Activated naive CD8-positive, alpha-beta T cell treated with anti-CD3 and anti-CD28 coated beads for 36 hours (primary cell): Measurements from ENCODE around the gene PCYT2. TPM values are rescaled to one million over a fixed set of nuclear protein-coding genes. Genes with fewer than 3 reads are reported as not detected.

Experiments
- DNase-seq: peaks from one replicate; pipeline ENCODE4 v3.0.0; 2021
- H3K27ac Mint-ChIP-seq: one replicate; pipeline ENCODE4 v1.8.0; 2022; ENCODE audit warnings: mild to moderate bottlenecking, moderate library complexity, mixed read lengths
- H3K27me3 Mint-ChIP-seq: one replicate; pipeline ENCODE4 v1.8.0; 2022; ENCODE audit warnings: mild to moderate bottlenecking, mixed read lengths
- H3K36me3 Mint-ChIP-seq: one replicate; pipeline ENCODE4 v1.8.0; 2021; ENCODE audit warnings: mild to moderate bottlenecking, mixed read lengths
- H3K4me1 Mint-ChIP-seq: one replicate; pipeline ENCODE4 v1.8.0; 2021; ENCODE audit warnings: mixed read lengths
- H3K4me3 Mint-ChIP-seq: one replicate; pipeline ENCODE4 v1.8.0; 2022; ENCODE audit warnings: mild to moderate bottlenecking, moderate library complexity, mixed read lengths
- H3K9me3 Mint-ChIP-seq: one replicate; pipeline ENCODE4 v1.8.0; 2022; ENCODE audit warnings: mixed read lengths
- total RNA-seq, 2 experiments: library from RNA; stranded (reverse); gene quantifications; one replicate each; pipeline ENCODE4 v1.2.3, GENCODE V29; 2021

The PCYT2 gene
- total RNA-seq, 2 experiments from 2014 or later, result 20.8 to 21.4 TPM

DNA sequence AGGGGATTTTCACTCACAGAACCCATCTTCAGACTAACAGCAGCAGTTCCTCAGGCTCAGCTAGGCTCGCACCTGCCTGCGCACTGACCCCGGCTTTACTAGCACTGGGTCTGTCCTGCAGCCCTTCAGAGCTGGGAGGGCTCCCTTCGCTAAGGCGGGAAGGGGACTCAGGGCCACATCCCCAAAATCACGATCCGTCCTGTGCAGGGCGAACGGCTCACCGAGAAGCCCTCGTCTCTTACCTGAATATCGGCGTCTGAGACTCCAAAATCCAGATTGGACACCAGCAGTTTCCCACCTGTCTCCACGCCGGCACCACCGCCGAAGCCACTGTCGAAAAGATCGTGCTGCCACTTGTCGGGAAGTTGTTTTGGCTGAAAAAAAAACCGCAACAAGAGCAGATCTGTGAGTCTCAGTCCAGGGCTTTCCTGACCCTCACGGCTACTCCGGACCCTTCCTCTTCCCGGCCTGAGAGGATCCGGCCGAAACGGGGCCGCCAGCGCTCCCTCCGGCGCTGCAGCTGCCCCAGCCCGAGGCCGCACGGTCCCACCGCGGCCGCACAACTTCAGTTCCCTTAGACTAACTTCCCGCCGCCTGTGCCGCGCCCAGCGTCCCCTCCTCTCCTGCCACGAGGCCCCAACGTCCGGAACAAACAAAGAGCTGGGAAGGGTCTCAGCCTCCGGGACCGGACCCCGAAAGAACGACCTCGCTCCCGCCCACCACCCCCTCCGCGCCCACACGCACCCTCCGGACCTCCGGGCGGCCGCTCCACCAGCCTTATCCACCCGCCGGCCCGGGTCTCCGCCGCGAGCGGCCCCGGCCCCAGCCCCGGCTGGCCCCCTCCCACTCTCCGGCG is 20.5 kb downstream of the PCYT2 start:
- DNase-seq, result peak; percentile 28
- Mint-ChIP-seq H3K27me3 (no peaks in the 10 kb centered on the region), H3K4me1 (peaks cover 19% of the 10 kb centered on the region), H3K27ac (peak overlapping the region; percentile 93), H3K4me3 (peak overlapping the region; percentile 88), H3K36me3 (peaks cover 46% of the 10 kb centered on the region), H3K9me3 (no peaks in the 10 kb centered on the region)

DNA sequence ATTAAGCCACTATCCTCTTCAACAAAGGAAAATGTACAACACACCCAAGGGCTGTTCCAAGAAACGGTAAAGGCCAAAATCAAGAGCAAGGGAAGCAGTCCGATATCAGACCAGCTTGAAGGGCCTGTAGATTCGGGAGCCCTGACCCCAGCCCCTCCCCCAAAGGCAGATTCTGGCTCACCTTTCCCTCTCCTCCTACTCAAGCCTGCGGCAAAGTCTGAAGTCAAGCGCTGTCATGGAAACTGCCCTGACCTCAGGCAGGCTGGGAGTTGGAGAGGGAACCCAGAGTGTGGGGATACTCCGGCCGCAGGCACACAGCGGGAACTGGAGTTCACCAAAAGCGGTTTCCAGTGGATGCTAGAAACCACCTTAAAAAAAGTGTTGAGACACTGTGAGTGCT is 21.6 kb downstream of the PCYT2 start:
- Mint-ChIP-seq H3K27me3 (no peaks in the 10 kb centered on the region), H3K4me3 (peak overlapping the region; percentile 88), H3K27ac (peak overlapping the region; percentile 60), H3K36me3 (peaks cover 53% of the 10 kb centered on the region), H3K4me1 (peaks cover 19% of the 10 kb centered on the region), H3K9me3 (no peaks in the 10 kb centered on the region)
- DNase-seq, result no peak

GRCh38 chr17:81888988-81889595 is 22.1 kb downstream of the PCYT2 start:
- Mint-ChIP-seq H3K27ac (peak overlapping the region; percentile 68), H3K9me3 (no peaks in the 10 kb centered on the region), H3K4me3 (peak overlapping the region; percentile 88), H3K4me1 (peaks cover 19% of the 10 kb centered on the region), H3K36me3 (peaks cover 53% of the 10 kb centered on the region), H3K27me3 (no peaks in the 10 kb centered on the region)
- DNase-seq, result no peak

DNA sequence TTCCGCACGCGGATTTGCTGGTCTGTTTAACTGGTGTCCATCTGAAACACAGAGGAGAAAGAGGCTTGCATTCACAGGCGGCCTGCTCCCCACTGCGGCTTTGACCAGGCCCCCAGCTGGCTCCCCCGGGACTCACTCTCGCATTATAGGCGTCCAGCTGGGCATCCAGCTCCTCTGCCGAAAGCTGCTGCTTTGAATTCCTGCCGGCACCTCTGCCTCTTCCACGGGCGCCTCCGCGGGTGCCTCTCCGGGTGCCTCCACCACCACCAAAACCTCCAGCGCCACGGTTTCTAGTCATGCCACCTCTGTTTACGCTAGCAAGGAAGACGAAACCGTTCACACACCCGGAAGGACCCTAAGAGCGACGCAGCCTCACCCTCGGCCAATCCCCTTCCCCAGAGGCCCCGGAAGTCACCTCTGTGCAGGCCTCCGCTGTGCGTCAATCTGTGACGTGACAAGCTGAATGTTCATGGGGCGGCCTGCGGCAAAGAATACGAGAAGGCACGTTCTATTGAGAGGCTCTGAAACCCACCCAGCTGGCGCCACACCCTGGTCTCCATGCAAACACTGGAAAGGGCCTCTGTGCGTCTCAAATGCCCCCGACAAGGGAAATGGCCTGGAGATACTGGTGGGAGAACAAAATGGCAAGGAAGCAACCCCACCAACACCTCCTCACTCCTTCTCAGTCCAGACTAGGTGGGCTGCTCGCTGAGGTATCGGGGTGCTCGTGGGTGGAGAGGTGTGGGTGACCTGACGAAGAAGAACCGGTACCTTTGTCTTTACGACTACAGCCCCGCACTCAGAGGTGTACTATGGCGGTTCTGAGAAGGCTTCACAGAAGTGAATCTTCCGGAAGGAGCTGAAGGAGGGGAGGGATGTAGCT is 22.9 kb downstream of the PCYT2 start:
- H3K9me3 Mint-ChIP-seq, result no peaks in the 10 kb centered on the region
- H3K36me3 Mint-ChIP-seq, result peaks cover 53% of the 10 kb centered on the region
- no peak for DNase-seq
- H3K4me1 Mint-ChIP-seq, result peaks cover 18% of the 10 kb centered on the region
- H3K27me3 Mint-ChIP-seq, result no peaks in the 10 kb centered on the region
- H3K27ac Mint-ChIP-seq, result peak overlapping the region; percentile 70
- peak overlapping the region; percentile 88 for H3K4me3 Mint-ChIP-seq

DNA sequence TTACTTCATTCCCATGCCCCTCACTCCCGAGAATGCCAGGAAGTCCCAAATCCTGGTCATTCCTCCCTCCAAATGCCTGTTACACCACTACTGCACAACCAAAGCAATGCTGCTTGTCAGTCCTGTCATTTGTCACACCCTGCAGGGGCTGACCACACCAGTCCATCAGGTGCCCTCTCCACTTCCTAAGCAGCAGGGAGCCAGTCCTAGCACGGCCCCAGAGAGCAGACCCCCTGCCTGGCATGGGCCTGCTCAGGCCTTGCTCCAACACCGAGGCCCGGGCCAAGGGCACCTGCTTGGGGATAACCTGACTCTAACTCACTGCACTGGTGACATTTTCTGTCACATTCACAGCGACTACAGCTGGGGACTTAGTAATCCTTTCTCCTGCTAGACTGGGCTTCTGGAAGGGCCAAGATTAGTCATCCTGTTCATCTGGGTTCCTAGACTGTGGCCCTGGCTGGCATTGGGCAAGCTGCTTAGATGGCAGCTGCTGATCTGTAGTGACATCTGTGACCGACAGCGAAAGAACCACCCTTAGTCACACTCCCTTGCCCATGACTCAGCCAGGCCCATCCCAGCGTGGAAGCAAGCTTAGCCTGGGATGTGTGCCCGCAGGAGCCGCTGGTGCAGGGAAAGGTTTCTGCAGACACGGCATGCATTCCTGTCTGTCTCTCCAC is 25.2 kb downstream of the PCYT2 start:
- Mint-ChIP-seq H3K27ac (peak overlapping the region; percentile 46), H3K36me3 (peaks cover 63% of the 10 kb centered on the region), H3K4me3 (peak overlapping the region; percentile 14), H3K4me1 (peaks cover 13% of the 10 kb centered on the region), H3K27me3 (no peaks in the 10 kb centered on the region), H3K9me3 (no peaks in the 10 kb centered on the region)
- no peak for DNase-seq

DNA sequence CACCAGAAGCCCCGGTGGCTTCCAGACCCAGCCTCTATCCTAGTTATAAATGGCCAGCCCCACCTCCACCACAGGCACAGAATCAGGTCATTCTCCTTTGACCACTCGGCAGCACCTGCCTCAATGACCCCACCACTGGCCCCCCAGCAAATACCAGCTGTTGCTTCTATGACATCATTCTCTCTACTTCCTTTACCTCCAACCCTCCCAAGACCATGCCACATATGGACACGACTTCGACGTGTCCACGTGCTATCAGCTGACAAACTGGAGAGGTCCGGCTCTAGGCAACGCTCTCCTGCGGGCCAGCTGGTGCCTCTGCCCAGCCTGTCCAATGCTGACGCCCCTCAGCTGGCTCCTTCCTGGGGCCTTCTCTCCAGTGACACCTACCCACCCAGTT is 25.7 kb downstream of the PCYT2 start:
- no peaks in the 10 kb centered on the region for H3K9me3 Mint-ChIP-seq
- H3K36me3 Mint-ChIP-seq, result peaks cover 58% of the 10 kb centered on the region
- DNase-seq, result no peak
- H3K27ac Mint-ChIP-seq, result peak overlapping the region; percentile 46
- peak overlapping the region; percentile 14 for H3K4me3 Mint-ChIP-seq
- H3K4me1 Mint-ChIP-seq, result peaks cover 12% of the 10 kb centered on the region
- H3K27me3 Mint-ChIP-seq, result no peaks in the 10 kb centered on the region

DNA sequence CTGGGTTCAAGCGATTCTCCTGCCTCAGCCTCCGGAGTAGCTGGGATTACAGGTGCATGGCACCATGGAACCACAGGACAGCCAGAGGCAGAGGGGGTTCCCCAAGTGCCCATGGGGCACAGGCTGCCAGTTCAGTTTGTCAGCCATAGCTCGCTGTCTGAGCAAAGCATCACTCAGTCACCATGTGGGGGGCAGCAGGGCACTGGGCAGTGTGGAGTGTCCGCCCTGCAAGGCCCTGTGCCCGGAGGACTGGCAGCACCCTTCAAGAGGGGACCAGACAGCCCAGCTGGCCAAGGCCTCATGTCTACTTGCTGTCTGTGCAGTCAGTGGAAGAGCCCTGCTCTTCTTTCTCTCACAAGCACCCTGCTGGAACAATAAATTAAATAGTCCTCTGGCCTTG is 26.2 kb downstream of the PCYT2 start:
- Mint-ChIP-seq H3K27me3 (no peaks in the 10 kb centered on the region), H3K4me3 (no peak overlapping the region), H3K9me3 (no peaks in the 10 kb centered on the region), H3K27ac (no peak overlapping the region), H3K36me3 (peaks cover 53% of the 10 kb centered on the region), H3K4me1 (peaks cover 12% of the 10 kb centered on the region)
- DNase-seq, result no peak

DNA sequence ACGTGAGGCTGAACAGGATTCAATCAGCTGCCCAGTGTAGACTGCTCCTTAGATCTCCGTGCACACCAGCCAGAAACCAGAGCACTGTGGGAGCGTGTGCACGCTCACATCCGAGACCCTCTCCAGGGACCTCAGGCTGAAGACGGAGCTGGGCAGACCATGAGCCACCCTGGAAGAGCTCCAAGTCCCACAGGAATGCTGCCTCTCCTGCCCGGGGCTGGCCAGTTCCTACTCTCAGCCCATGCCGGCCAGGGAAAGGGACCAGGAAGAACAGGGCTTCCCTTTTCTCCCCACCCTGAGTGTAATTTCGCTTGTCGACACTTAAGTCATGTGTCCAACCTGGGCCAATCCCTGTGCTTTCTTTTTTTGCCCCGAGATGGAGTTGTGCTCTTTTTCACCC is 26.7 kb downstream of the PCYT2 start:
- no peak for DNase-seq
- H3K36me3 Mint-ChIP-seq, result peaks cover 52% of the 10 kb centered on the region
- H3K27ac Mint-ChIP-seq, result peak overlapping the region; percentile 29
- H3K27me3 Mint-ChIP-seq, result no peaks in the 10 kb centered on the region
- no peak overlapping the region for H3K4me3 Mint-ChIP-seq
- peaks cover 12% of the 10 kb centered on the region for H3K4me1 Mint-ChIP-seq
- H3K9me3 Mint-ChIP-seq, result no peaks in the 10 kb centered on the region

DNA sequence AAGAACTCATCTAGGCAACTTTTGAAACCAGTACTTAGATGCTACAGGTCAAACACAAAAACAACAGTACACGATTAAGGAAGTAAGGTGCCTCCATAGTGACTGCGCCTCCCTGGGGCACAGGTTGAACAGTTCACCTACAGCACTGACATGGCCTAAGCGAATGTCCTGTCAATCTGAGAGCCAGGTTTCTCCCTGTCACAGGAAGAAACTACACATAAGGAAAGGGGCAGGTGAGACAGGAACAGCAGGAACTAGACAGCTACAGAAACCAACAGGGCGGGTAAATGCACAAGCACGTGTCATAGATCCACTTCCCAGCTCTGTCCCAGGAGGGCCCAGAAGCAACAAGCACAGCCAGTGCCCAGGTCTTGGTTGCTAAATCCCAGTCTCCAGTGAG is 32.1 kb downstream of the PCYT2 start:
- DNase-seq, result no peak
- Mint-ChIP-seq H3K9me3 (no peaks in the 10 kb centered on the region), H3K27ac (no peak overlapping the region), H3K4me1 (peaks cover 7% of the 10 kb centered on the region), H3K27me3 (no peaks in the 10 kb centered on the region), H3K36me3 (peaks cover 31% of the 10 kb centered on the region), H3K4me3 (no peak overlapping the region)

DNA sequence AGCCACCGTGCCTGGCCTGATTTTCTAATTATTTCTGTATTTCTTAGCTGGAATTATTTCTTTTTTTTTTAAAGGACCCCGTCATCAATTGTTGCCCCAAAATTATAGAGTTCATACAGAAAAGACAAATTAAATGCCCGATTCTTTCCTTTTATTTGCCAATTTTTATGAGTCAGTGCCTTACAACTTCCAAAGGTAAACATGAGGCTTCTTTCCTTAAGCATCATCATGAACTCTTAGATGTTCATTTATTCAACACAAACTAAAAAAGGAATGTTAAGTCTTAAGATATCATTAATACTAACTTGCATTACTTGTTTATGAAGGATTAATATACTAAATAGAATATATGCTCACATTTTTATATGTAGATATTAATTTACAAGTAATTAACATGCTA is 32.9 kb downstream of the PCYT2 start:
- no peaks in the 10 kb centered on the region for H3K9me3 Mint-ChIP-seq
- no peak for DNase-seq
- H3K36me3 Mint-ChIP-seq, result peaks cover 32% of the 10 kb centered on the region
- no peak overlapping the region for H3K27ac Mint-ChIP-seq
- no peak overlapping the region for H3K4me3 Mint-ChIP-seq
- peaks cover 13% of the 10 kb centered on the region for H3K4me1 Mint-ChIP-seq
- H3K27me3 Mint-ChIP-seq, result no peaks in the 10 kb centered on the region

GRCh38 chr17:81877569-81877968 is 33.6 kb downstream of the PCYT2 start:
- Mint-ChIP-seq H3K4me1 (peaks cover 20% of the 10 kb centered on the region), H3K36me3 (peaks cover 36% of the 10 kb centered on the region), H3K9me3 (no peaks in the 10 kb centered on the region), H3K4me3 (no peak overlapping the region), H3K27ac (no peak overlapping the region), H3K27me3 (no peaks in the 10 kb centered on the region)
- DNase-seq, result no peak

DNA sequence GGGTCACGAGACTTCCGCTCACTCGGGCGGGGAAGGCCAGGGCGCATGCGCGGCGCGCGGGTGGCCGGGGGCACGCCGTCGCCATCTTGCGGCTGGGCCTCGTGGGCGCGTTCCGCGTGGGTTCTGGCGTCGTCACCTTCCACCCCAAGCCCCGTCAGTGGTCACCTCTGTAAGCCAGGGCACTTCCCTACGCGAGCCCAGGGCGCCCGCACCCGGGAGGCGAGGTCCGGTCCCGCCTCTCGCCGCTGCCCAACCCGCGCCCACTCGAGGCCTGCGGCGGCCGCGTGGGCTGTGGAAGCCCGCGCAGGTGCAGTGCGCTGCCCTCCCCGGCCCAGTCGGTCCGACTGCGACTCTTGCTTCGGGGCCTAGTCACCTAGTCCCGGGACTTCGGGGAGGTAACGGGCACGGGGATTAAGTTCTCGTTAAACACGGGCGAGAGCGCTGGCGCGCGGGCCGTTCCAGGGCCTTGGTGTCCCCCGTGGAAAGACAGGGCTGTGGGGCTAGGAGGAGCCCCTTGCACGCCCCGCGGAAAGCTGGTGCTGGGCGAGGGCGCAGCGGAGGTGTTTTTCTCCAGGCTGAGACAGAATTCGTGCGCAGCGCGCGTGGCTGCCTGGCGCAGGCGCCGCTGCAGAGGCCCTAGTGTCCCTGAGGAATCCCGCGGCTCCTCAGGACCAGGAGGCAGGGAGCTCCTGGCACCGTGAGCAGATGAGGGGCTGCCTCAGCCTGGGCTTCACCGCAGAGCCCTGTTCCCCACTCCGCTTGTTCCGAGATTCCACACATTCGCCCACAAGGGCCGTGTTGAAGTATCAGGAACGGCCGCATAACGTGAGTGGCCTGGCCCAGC is 39.6 kb downstream of the PCYT2 start:
- Mint-ChIP-seq H3K9me3 (no peaks in the 10 kb centered on the region), H3K4me1 (peaks cover 36% of the 10 kb centered on the region), H3K4me3 (peak overlapping the region; percentile 85), H3K36me3 (peaks cover 24% of the 10 kb centered on the region), H3K27ac (peak overlapping the region; percentile 94), H3K27me3 (no peaks in the 10 kb centered on the region)
- peak; percentile 97 for DNase-seq

DNA sequence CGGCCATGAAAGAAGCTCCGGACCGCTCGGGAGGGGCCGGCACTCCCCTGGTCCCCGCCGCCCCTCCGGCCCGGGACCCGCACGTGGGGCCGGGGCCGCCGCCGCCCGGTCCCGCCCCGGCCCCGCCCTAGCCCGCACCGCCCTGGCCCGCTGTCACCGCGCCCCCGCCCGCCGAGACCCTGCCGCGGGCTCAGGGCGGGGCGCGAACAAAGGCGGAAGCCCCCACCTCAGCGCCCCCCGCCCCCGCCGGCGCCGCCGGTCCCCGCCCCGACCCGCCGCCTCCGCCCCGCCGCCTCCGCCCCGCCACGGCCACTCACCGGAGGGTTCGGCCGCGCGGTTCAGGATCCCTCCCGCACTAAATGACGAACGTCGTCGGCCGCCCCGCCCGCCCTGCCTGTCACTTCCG is 40.2 kb downstream of the PCYT2 start, which contains the start of gene ARHGDIA:
ARHGDIA (minus strand) TSS at position 357 of the 406 bp plus-strand sequence. CDS start 1,407 bp downstream, outside the sequence.
- Mint-ChIP-seq H3K27me3 (no peaks in the 10 kb centered on the region), H3K27ac (peak within 1 kb of the TSS; percentile 95), H3K36me3 (peaks cover 24% of the 10 kb centered on the region), H3K4me1 (peaks cover 37% of the 10 kb centered on the region), H3K4me3 (peak within 1 kb of the TSS; percentile 93), H3K9me3 (no peaks in the 10 kb centered on the region)
- DNase-seq, result no peak
